H9 (cell line): Measurements from ENCODE around the gene IPO13. TPM values are rescaled to one million over a fixed set of nuclear protein-coding genes. Genes with fewer than 3 reads are reported as not detected.

Experiments used
- DNase-seq: peaks from one replicate; pipeline ENCODE4 v3.0.0-alpha.2; 2017
- H2AFZ ChIP-seq: one replicate; pipeline ENCODE4 v1.6.1; 2013; ENCODE audit warnings: mild to moderate bottlenecking, low read length, control low read depth, moderate library complexity
- H2AK5ac ChIP-seq: 2 replicates; pipeline ENCODE4 v1.6.1; 2013; ENCODE audit warnings: low read length, control low read depth, mixed read lengths; ENCODE audit not compliant: insufficient read length
- H2BK120ac ChIP-seq: one replicate; pipeline ENCODE4 v1.6.1; 2013; ENCODE audit warnings: low read depth, mild to moderate bottlenecking, low read length, control low read depth, inconsistent platforms; ENCODE audit not compliant: poor library complexity, severe bottlenecking
- H2BK12ac ChIP-seq: 2 replicates; pipeline ENCODE4 v1.6.1; 2013; ENCODE audit warnings: low read length, control low read depth, mixed read lengths, low read depth; ENCODE audit not compliant: insufficient read length
- H2BK15ac ChIP-seq: 2 replicates; pipeline ENCODE4 v1.6.1; 2013; ENCODE audit warnings: low read depth, low read length, control low read depth
- H2BK20ac ChIP-seq: one replicate; pipeline ENCODE4 v1.6.1; 2013; ENCODE audit warnings: low read depth, mild to moderate bottlenecking, low read length, control low read depth, inconsistent platforms; ENCODE audit not compliant: poor library complexity, severe bottlenecking
- H2BK5ac ChIP-seq: 2 replicates; pipeline ENCODE4 v1.6.1; 2013; ENCODE audit warnings: low read length, control low read depth, mixed read lengths; ENCODE audit not compliant: insufficient read length
- H3K14ac ChIP-seq: 2 replicates; pipeline ENCODE4 v1.6.1; 2013; ENCODE audit warnings: low read length, control low read depth; ENCODE audit not compliant: insufficient read depth
- H3K18ac ChIP-seq: 2 replicates; pipeline ENCODE4 v1.6.1; 2013; ENCODE audit warnings: low read depth, mild to moderate bottlenecking, mixed read lengths, low read length, control low read depth; ENCODE audit not compliant: insufficient read length
- H3K23ac ChIP-seq: 2 replicates; pipeline ENCODE4 v1.6.1; 2013; ENCODE audit warnings: low read length, control low read depth, mixed read lengths, low read depth; ENCODE audit not compliant: insufficient read length
- H3K23me2 ChIP-seq: 2 replicates; pipeline ENCODE4 v1.6.1; 2013; ENCODE audit warnings: low read depth, mild to moderate bottlenecking, mixed read lengths, low read length, control low read depth; ENCODE audit not compliant: insufficient read length, poor library complexity, severe bottlenecking
- H3K27ac ChIP-seq: 2 replicates; pipeline ENCODE4 v1.5.1; 2013; ENCODE audit warnings: low read length, control low read depth, mixed read lengths, low read depth; ENCODE audit not compliant: insufficient read length
- H3K27me3 ChIP-seq: 2 replicates; pipeline ENCODE4 v1.6.1; 2013; ENCODE audit warnings: low read length, control low read depth, inconsistent platforms; ENCODE audit not compliant: insufficient read depth
- H3K4ac ChIP-seq: 2 replicates; pipeline ENCODE4 v1.6.1; 2013; ENCODE audit warnings: low read depth, mild to moderate bottlenecking, control low read depth, inconsistent platforms, low read length, moderate library complexity
- H3K4me1 ChIP-seq: 2 replicates; pipeline ENCODE4 v1.6.1; 2013; ENCODE audit warnings: low read length, control low read depth, inconsistent platforms; ENCODE audit not compliant: insufficient read depth
- H3K4me2 ChIP-seq: 2 replicates; pipeline ENCODE4 v1.6.1; 2013; ENCODE audit warnings: low read length, control low read depth, mixed read lengths; ENCODE audit not compliant: insufficient read length, insufficient read depth
- H3K56ac ChIP-seq: 2 replicates; pipeline ENCODE4 v1.6.1; 2013; ENCODE audit warnings: low read depth, mild to moderate bottlenecking, mixed read lengths, low read length, control low read depth; ENCODE audit not compliant: insufficient read length
- H3K79me1 ChIP-seq: 2 replicates; pipeline ENCODE4 v1.6.1; 2013; ENCODE audit warnings: low read depth, mild to moderate bottlenecking, moderate library complexity, low read length, control low read depth, inconsistent platforms; ENCODE audit not compliant: insufficient read depth, poor library complexity, severe bottlenecking
- H3K79me2 ChIP-seq: 2 replicates; pipeline ENCODE4 v1.6.1; 2013; ENCODE audit warnings: low read length, control low read depth, inconsistent platforms; ENCODE audit not compliant: insufficient read depth
- H3K9ac ChIP-seq: 2 replicates; pipeline ENCODE4 v1.6.1; 2013; ENCODE audit warnings: low read length, control low read depth, mixed read lengths; ENCODE audit not compliant: insufficient read length; ENCODE audit errors: extremely low read depth
- H3K9me3 ChIP-seq: one replicate; pipeline ENCODE4 v1.6.1; 2013; ENCODE audit warnings: low read depth, low read length, inconsistent platforms; ENCODE audit not compliant: control insufficient read depth
- H3T11ph ChIP-seq: one replicate; pipeline ENCODE4 v1.6.1; 2013; ENCODE audit warnings: mild to moderate bottlenecking, low read length, control low read depth, inconsistent platforms
- H4K20me1 ChIP-seq: one replicate; pipeline ENCODE4 v1.6.1; 2013; ENCODE audit not compliant: control insufficient read depth, insufficient read length, insufficient read depth
- H4K5ac ChIP-seq: 2 replicates; pipeline ENCODE4 v1.6.1; 2013; ENCODE audit warnings: low read depth, mild to moderate bottlenecking, mixed read lengths, low read length, control low read depth; ENCODE audit not compliant: insufficient read length
- H4K8ac ChIP-seq: replicated peaks from 2 replicates; pipeline ENCODE4 v1.6.1; 2013; ENCODE audit warnings: low read length, control low read depth, mixed read lengths, low read depth; ENCODE audit not compliant: insufficient read length
- H4K91ac ChIP-seq: 2 replicates; pipeline ENCODE4 v1.6.1; 2013; ENCODE audit warnings: low read depth, mild to moderate bottlenecking, moderate library complexity, mixed read lengths, low read length, control low read depth; ENCODE audit not compliant: insufficient read length
- H3K27ac Mint-ChIP-seq, 3 experiments: 2 replicates in 2 of 3; 3 replicates in 1 of 3; pipeline ENCODE4 v1.8.0; 2020 to 2021; ENCODE audit warnings: mixed read lengths in 3 of 3, mild to moderate bottlenecking in 1 of 3, moderate library complexity in 1 of 3
- H3K27me3 Mint-ChIP-seq: 2 replicates; pipeline ENCODE4 v1.8.0; 2021; ENCODE audit warnings: low read depth, mild to moderate bottlenecking, moderate library complexity, mixed read lengths
- H3K36me3 Mint-ChIP-seq, 3 experiments: 2 replicates in 2 of 3; 3 replicates in 1 of 3; pipeline ENCODE4 v1.8.0; 2020 to 2021; ENCODE audit warnings: low read depth in 3 of 3, mixed read lengths in 3 of 3; ENCODE audit not compliant: insufficient read depth in 1 of 3
- H3K4me1 Mint-ChIP-seq, 2 experiments: 2 replicates each; pipeline ENCODE4 v1.8.0; 2020; ENCODE audit warnings: mixed read lengths in 2 of 2
- H3K4me3 Mint-ChIP-seq, 2 experiments: 2 replicates in 1 of 2; 3 replicates in 1 of 2; pipeline ENCODE4 v1.8.0; 2020 to 2021; ENCODE audit warnings: mild to moderate bottlenecking in 2 of 2, mixed read lengths in 2 of 2, moderate library complexity in 1 of 2
- H3K9me3 Mint-ChIP-seq, 2 experiments: 2 replicates in 1 of 2; 3 replicates in 1 of 2; pipeline ENCODE4 v1.8.0; 2020; ENCODE audit warnings: mild to moderate bottlenecking in 2 of 2, mixed read lengths in 2 of 2, moderate library complexity in 1 of 2
- CTCF ChIP-seq: fragments of 200-600 bp; sonication (generic); conservative IDR thresholded peaks from 3 replicates; pipeline ENCODE4 v1.8.0; 2021; ENCODE audit warnings: antibody characterized with exemption, mild to moderate bottlenecking
- WGBS: extraction: QIAGEN DNeasy Blood & Tissue Kit; methylation state at CpG from one replicate; pipeline ENCODE4 v1.1.7; 2013; ENCODE audit warnings: missing lambda C conversion rate, low lambda C conversion rate, mixed read lengths; ENCODE audit not compliant: insufficient read length; ENCODE audit errors: extremely low coverage; 5-methylcytosine and 5-hydroxymethylcytosine counted together
- total RNA-seq: library from RNA; stranded (reverse); gene quantifications from 2 replicates; pipeline ENCODE4 v1.2.1, GENCODE V29; 2021

Gene IPO13
- total RNA-seq, 1 experiment from 2014 or later, result 24.5 TPM

- Mint-ChIP-seq H3K4me3 (no peak overlapping the region), H3K9me3 (no peaks in the 10 kb centered on the region), H3K27me3 (peaks cover 2% of the 10 kb centered on the region; the same call in 1 of the 2 replicates), H3K27ac (peak overlapping the region in 2 of 3 experiments; percentile 27 to 48; a peak in 3 of 7 replicates), H3K36me3 (no peaks in the 10 kb centered on the region), H3K4me1 (peaks cover 32 to 34% of the 10 kb centered on the region in 2 experiments)
- Histone ChIP-seq H3K18ac (no peak overlapping the region), H3K27me3 (no peaks in the 10 kb centered on the region), H2BK120ac (no peak overlapping the region), H3K9ac (no peak overlapping the region), H3K4me1 (peaks cover 11% of the 10 kb centered on the region), H3K79me1 (no peaks in the 10 kb centered on the region), H3K23ac (no peak overlapping the region), H3K79me2 (no peaks in the 10 kb centered on the region), H3K14ac (no peak overlapping the region), H2AFZ (no peak overlapping the region), H2BK12ac (no peak overlapping the region), H3K56ac (no peak overlapping the region), H2AK5ac (no peak overlapping the region), H2BK5ac (no peak overlapping the region), H3K9me3 (no peaks in the 10 kb centered on the region), H3K4ac (no peak overlapping the region), H3T11ph (no peak overlapping the region), H4K8ac (no peak overlapping the region), H3K4me2 (no peak overlapping the region), H4K20me1 (no peaks in the 10 kb centered on the region), H3K23me2 (no peaks in the 10 kb centered on the region), H2BK15ac (no peak overlapping the region), H3K27ac (no peak overlapping the region), H2BK20ac (no peak overlapping the region), H4K5ac (no peak overlapping the region), H4K91ac (no peak overlapping the region)
- no peak for TF ChIP-seq CTCF
- no CpG with 5 or more reads among the region's 2 CpGs for WGBS
- peak; percentile 65 for DNase-seq
These were observed 34.1 kb upstream of the IPO13 start for GRCh38 chr1:43912607-43913006.
